WTC11 (cell line): ENCODE data around the gene SAYSD1. TPM values are rescaled to one million over a fixed set of nuclear protein-coding genes. Genes with fewer than 3 reads are reported as not detected.

Experiments used
- ATAC-seq: fragments of 200-7000 bp; cut with Tn5 transposase; 2 replicates; pipeline ENCODE4 v1.10.0; 2021; ENCODE audit warnings: mild to moderate bottlenecking, moderate library complexity
- CTCF ChIA-PET: fragments of 300-600 bp; sonication (Branson Sonifier 250); formaldehyde crosslinking; loops from one replicate; lab custom pipeline; 2021; ENCODE audit warnings: antibody characterized with exemption; lab: Charles Lee
- POLR2A ChIA-PET: fragments of 350-600 bp; sonication (Branson Sonifier 250); formaldehyde crosslinking; loops from one replicate; lab custom pipeline; 2021; ENCODE audit warnings: antibody characterized with exemption; lab: Charles Lee
- DNase-seq: peaks from one replicate; pipeline ENCODE4 v3.0.0; 2021; ENCODE audit warnings: low spot score
- H3K27ac Mint-ChIP-seq: 2 replicates; pipeline ENCODE4 v1.8.0; 2021; ENCODE audit warnings: mixed read lengths
- H3K27me3 Mint-ChIP-seq: 2 replicates; pipeline ENCODE4 v1.8.0; 2021; ENCODE audit warnings: low read depth, mild to moderate bottlenecking, moderate library complexity, mixed read lengths
- H3K36me3 Mint-ChIP-seq: 2 replicates; pipeline ENCODE4 v1.8.0; 2021; ENCODE audit warnings: mixed read lengths
- H3K4me1 Mint-ChIP-seq: 2 replicates; pipeline ENCODE4 v1.8.0; 2022; ENCODE audit warnings: mixed read lengths
- H3K4me3 Mint-ChIP-seq: 2 replicates; pipeline ENCODE4 v1.8.0; 2021; ENCODE audit warnings: mild to moderate bottlenecking, moderate library complexity, mixed read lengths
- H3K9me3 Mint-ChIP-seq: 2 replicates; pipeline ENCODE4 v1.8.0; 2021; ENCODE audit warnings: mixed read lengths
- CREM ChIP-seq: sonication (generic); formaldehyde crosslinking; IDR thresholded peaks from 2 replicates; pipeline ENCODE4 v1.8.1; 2022; ENCODE audit warnings: mild to moderate bottlenecking, missing genetic modification reagents, moderate library complexity
- E2F5 ChIP-seq: sonication (generic); formaldehyde crosslinking; IDR thresholded peaks from 2 replicates; pipeline ENCODE4 v1.8.1; 2022; ENCODE audit warnings: mild to moderate bottlenecking, moderate library complexity, missing genetic modification reagents
- EMX1 ChIP-seq: fragments of 250-450 bp; sonication (Bioruptor Pico); IDR thresholded peaks from 2 replicates; pipeline ENCODE4 v1.8.0; 2021; ENCODE audit warnings: mild to moderate bottlenecking
- ERG ChIP-seq: fragments of 250-450 bp; sonication (Bioruptor Pico); IDR thresholded peaks from 2 replicates; pipeline ENCODE4 v1.8.0; 2021; ENCODE audit warnings: mild to moderate bottlenecking
- FOXP1 ChIP-seq: sonication (generic); formaldehyde crosslinking; IDR thresholded peaks from 2 replicates; pipeline ENCODE4 v1.8.0; 2022; ENCODE audit warnings: missing genetic modification reagents, mild to moderate bottlenecking, moderate library complexity, borderline replicate concordance
- IRF1 ChIP-seq: sonication (generic); formaldehyde crosslinking; IDR thresholded peaks from 2 replicates; pipeline ENCODE4 v1.8.0; 2023; ENCODE audit warnings: missing genetic modification reagents
- JAZF1 ChIP-seq: fragments of 250-450 bp; sonication (Bioruptor Pico); IDR thresholded peaks from 2 replicates; pipeline ENCODE4 v1.9.0; 2021; ENCODE audit warnings: moderate library complexity, mild to moderate bottlenecking, inconsistent platforms
- NFE2L1 ChIP-seq: sonication (generic); formaldehyde crosslinking; IDR thresholded peaks from 2 replicates; pipeline ENCODE4 v1.8.1; 2023; ENCODE audit warnings: missing genetic modification reagents
- NR3C1 ChIP-seq: sonication (generic); formaldehyde crosslinking; conservative IDR thresholded peaks from 2 replicates; pipeline ENCODE4 v1.8.1; 2023; ENCODE audit warnings: low read depth, mild to moderate bottlenecking, missing genetic modification reagents
- PRDM15 ChIP-seq: sonication (generic); formaldehyde crosslinking; IDR thresholded peaks from 2 replicates; pipeline ENCODE4 v1.8.0; 2022; ENCODE audit warnings: missing genetic modification reagents
- PRRX2 ChIP-seq: fragments of 250-450 bp; sonication (Bioruptor Pico); IDR thresholded peaks from 2 replicates; pipeline ENCODE4 v1.8.0; 2021; ENCODE audit warnings: mild to moderate bottlenecking
- TEAD4 ChIP-seq: sonication (generic); formaldehyde crosslinking; IDR thresholded peaks from 2 replicates; pipeline ENCODE4 v1.8.0; 2022; ENCODE audit warnings: mild to moderate bottlenecking, missing genetic modification reagents
- ZBTB21 ChIP-seq: sonication (generic); formaldehyde crosslinking; IDR thresholded peaks from 2 replicates; pipeline ENCODE4 v1.8.1; 2023; ENCODE audit warnings: mild to moderate bottlenecking, missing genetic modification reagents, borderline replicate concordance
- ZNF138 ChIP-seq: sonication (generic); formaldehyde crosslinking; conservative IDR thresholded peaks from 2 replicates; pipeline ENCODE4 v1.8.1; 2022; ENCODE audit warnings: mild to moderate bottlenecking, moderate library complexity, missing genetic modification reagents
- ZSCAN18 ChIP-seq: fragments of 250-450 bp; sonication (Bioruptor Pico); IDR thresholded peaks from 2 replicates; pipeline ENCODE4 v2.1.2; 2022; ENCODE audit warnings: mild to moderate bottlenecking, moderate library complexity
- total RNA-seq: library from RNA; stranded (reverse); gene quantifications from 3 replicates; pipeline ENCODE4 v1.2.3, GENCODE V29; 2021
- TF ChIP-seq, protein P1 (sequence below): sonication (generic); formaldehyde crosslinking; IDR thresholded peaks from 2 replicates; pipeline ENCODE4 v1.8.0; 2023; ENCODE audit warnings: missing genetic modification reagents, mild to moderate bottlenecking, borderline replicate concordance
- TF ChIP-seq, protein P2 (sequence below): sonication (generic); formaldehyde crosslinking; conservative IDR thresholded peaks from 2 replicates; pipeline ENCODE4 v1.8.1; 2023; ENCODE audit warnings: mild to moderate bottlenecking, low read depth, missing genetic modification reagents, moderate library complexity

The SAYSD1 gene
- total RNA-seq, 1 experiment from 2014 or later, result 7.4 TPM

DNA sequence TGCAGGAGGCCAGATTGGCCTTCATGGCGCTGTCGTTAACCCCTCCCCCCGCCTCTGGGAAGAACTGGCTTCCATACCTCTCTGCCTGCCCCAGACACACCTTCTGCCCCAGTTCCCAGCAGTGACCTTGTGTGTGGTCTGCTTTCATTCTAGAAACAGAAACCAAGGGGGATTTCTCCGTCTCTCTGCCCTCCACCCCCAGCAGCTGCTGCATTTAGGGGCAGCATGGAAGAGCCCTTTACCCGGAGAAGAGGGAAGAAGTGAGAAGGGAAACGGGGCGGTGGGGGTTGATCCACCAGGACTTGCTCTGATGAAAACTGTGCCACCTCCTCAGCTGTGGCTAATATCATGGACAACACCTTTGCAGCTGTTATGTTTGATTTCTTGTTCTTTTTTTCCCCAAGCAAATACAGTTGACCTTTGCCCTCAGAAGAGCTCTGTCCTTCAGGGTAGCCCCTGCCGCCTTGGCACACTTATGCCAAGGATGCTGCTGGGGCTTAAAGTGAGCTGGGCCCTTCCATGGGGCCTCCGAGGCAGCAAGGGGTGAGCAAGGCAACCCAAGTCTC lies 60.3 kb downstream of the SAYSD1 start:
- peak; percentile 30 for DNase-seq
- H3K27me3 Mint-ChIP-seq, result peaks cover 17% of the 10 kb centered on the region
- CTCF ChIA-PET, result interaction anchor here (0.7 to 2.9 kb wide), 3 partner anchors 34 to 58 kb away, joined by 3 to 14 read pairs (median 5); no protein-coding TSS in a partner anchor
- peak; percentile 70 for ATAC-seq
- H3K9me3 Mint-ChIP-seq, result no peaks in the 10 kb centered on the region
- H3K4me3 Mint-ChIP-seq, result no peak overlapping the region
- no peak overlapping the region for H3K27ac Mint-ChIP-seq
- H3K4me1 Mint-ChIP-seq, result peaks cover 17% of the 10 kb centered on the region
- H3K36me3 Mint-ChIP-seq, result no peaks in the 10 kb centered on the region
- TF ChIP-seq E2F5 (CRISPR knock-in tag), result no peak
- no peak for TF ChIP-seq NFE2L1 (CRISPR knock-in tag)
- no peak for TF ChIP-seq ERG (CRISPR knock-in tag)
- no peak for TF ChIP-seq NR3C1 (CRISPR knock-in tag)
- no peak for TF ChIP-seq TEAD4 (CRISPR knock-in tag)
- no peak for TF ChIP-seq ZBTB21 (CRISPR knock-in tag)
- TF ChIP-seq ZNF138, result no peak
- no peak for TF ChIP-seq PRRX2 (CRISPR knock-in tag)
- no peak for TF ChIP-seq FOXP1 (CRISPR knock-in tag)
- TF ChIP-seq PRDM15 (CRISPR knock-in tag), result no peak
- TF ChIP-seq CREM, result no peak
- no peak for TF ChIP-seq ZSCAN18 (CRISPR knock-in tag)
- TF ChIP-seq, protein P1, sequence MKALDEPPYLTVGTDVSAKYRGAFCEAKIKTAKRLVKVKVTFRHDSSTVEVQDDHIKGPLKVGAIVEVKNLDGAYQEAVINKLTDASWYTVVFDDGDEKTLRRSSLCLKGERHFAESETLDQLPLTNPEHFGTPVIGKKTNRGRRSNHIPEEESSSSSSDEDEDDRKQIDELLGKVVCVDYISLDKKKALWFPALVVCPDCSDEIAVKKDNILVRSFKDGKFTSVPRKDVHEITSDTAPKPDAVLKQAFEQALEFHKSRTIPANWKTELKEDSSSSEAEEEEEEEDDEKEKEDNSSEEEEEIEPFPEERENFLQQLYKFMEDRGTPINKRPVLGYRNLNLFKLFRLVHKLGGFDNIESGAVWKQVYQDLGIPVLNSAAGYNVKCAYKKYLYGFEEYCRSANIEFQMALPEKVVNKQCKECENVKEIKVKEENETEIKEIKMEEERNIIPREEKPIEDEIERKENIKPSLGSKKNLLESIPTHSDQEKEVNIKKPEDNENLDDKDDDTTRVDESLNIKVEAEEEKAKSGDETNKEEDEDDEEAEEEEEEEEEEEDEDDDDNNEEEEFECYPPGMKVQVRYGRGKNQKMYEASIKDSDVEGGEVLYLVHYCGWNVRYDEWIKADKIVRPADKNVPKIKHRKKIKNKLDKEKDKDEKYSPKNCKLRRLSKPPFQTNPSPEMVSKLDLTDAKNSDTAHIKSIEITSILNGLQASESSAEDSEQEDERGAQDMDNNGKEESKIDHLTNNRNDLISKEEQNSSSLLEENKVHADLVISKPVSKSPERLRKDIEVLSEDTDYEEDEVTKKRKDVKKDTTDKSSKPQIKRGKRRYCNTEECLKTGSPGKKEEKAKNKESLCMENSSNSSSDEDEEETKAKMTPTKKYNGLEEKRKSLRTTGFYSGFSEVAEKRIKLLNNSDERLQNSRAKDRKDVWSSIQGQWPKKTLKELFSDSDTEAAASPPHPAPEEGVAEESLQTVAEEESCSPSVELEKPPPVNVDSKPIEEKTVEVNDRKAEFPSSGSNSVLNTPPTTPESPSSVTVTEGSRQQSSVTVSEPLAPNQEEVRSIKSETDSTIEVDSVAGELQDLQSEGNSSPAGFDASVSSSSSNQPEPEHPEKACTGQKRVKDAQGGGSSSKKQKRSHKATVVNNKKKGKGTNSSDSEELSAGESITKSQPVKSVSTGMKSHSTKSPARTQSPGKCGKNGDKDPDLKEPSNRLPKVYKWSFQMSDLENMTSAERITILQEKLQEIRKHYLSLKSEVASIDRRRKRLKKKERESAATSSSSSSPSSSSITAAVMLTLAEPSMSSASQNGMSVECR (CRISPR knock-in tag), result no peak
- TF ChIP-seq, protein P2, sequence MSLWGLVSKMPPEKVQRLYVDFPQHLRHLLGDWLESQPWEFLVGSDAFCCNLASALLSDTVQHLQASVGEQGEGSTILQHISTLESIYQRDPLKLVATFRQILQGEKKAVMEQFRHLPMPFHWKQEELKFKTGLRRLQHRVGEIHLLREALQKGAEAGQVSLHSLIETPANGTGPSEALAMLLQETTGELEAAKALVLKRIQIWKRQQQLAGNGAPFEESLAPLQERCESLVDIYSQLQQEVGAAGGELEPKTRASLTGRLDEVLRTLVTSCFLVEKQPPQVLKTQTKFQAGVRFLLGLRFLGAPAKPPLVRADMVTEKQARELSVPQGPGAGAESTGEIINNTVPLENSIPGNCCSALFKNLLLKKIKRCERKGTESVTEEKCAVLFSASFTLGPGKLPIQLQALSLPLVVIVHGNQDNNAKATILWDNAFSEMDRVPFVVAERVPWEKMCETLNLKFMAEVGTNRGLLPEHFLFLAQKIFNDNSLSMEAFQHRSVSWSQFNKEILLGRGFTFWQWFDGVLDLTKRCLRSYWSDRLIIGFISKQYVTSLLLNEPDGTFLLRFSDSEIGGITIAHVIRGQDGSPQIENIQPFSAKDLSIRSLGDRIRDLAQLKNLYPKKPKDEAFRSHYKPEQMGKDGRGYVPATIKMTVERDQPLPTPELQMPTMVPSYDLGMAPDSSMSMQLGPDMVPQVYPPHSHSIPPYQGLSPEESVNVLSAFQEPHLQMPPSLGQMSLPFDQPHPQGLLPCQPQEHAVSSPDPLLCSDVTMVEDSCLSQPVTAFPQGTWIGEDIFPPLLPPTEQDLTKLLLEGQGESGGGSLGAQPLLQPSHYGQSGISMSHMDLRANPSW, result no peak
- no peak for TF ChIP-seq EMX1
- TF ChIP-seq IRF1 (CRISPR knock-in tag), result no peak
- no peak for TF ChIP-seq JAZF1 (CRISPR knock-in tag)
- POLR2A ChIA-PET, result no interaction called here
